ENCODE results near the gene CTNNA2. TPM values are rescaled to one million over a fixed set of nuclear protein-coding genes. Genes with fewer than 3 reads are reported as not detected.

CTNNA2 gene
- total RNA-seq, 1 experiment from 2014 or later: 5.5 TPM

GRCh38 chr2:80148906-80149305, 636.1 kb downstream of the CTNNA2 start:
- H2BK20ac ChIP-seq (ENCODE audit: low read depth, low read length, poor library complexity, severe bottlenecking): no peak overlapping the region
- no peaks in the 10 kb centered on the region for H3K9me3 ChIP-seq (ENCODE audit: control insufficient read depth, low read depth, low read length)
- no peaks in the 10 kb centered on the region for H4K20me1 ChIP-seq (ENCODE audit: control insufficient read depth, insufficient read depth, insufficient read length)
- H3K79me1 ChIP-seq (ENCODE audit: insufficient read depth, low read depth, low read length, poor library complexity, severe bottlenecking): no peaks in the 10 kb centered on the region
- H4K8ac ChIP-seq (replicated peaks; ENCODE audit: insufficient read length, low read depth, low read length): no peak overlapping the region
- Mint-ChIP-seq H3K4me3 (no peak overlapping the region), H3K4me1 (peaks cover 9 to 14% of the 10 kb centered on the region in 2 experiments), H3K27me3 (ENCODE audit: low read depth) (no peaks in the 10 kb centered on the region), H3K27ac (no peak overlapping the region), H3K9me3 (no peaks in the 10 kb centered on the region), H3K36me3 (ENCODE audit: insufficient read depth in 1 of 3, low read depth in 3 of 3) (peaks cover 0 to 2% (median 0%) of the 10 kb centered on the region in 3 experiments; a peak in 1 of 7 replicates)
- no peaks in the 10 kb centered on the region for H3K79me2 ChIP-seq (ENCODE audit: insufficient read depth, low read length)
- H3K4me1 ChIP-seq (ENCODE audit: insufficient read depth, low read length): no peaks in the 10 kb centered on the region
- H2BK12ac ChIP-seq (ENCODE audit: insufficient read length, low read depth, low read length): no peak overlapping the region
- no peak overlapping the region for H3K56ac ChIP-seq (ENCODE audit: insufficient read length, low read depth, low read length)
- H3T11ph ChIP-seq (ENCODE audit: low read length): no peak overlapping the region
- no peak overlapping the region for H3K4ac ChIP-seq (ENCODE audit: low read depth, low read length)
- H3K27me3 ChIP-seq (ENCODE audit: insufficient read depth, low read length): no peaks in the 10 kb centered on the region
- no peak overlapping the region for H2AFZ ChIP-seq (ENCODE audit: low read length)
- H2AK5ac ChIP-seq (ENCODE audit: insufficient read length, low read length): no peak overlapping the region
- no peak overlapping the region for H4K5ac ChIP-seq (ENCODE audit: insufficient read length, low read depth, low read length)
- H3K14ac ChIP-seq (ENCODE audit: insufficient read depth, low read length): no peak overlapping the region
- H2BK120ac ChIP-seq (ENCODE audit: low read depth, low read length, poor library complexity, severe bottlenecking): no peak overlapping the region
- H4K91ac ChIP-seq (ENCODE audit: insufficient read length, low read depth, low read length): no peak overlapping the region
- no CpG with 5 or more reads among the region's 2 CpGs for WGBS (ENCODE audit: extremely low coverage, insufficient read length, low lambda C conversion rate)
- H3K18ac ChIP-seq (ENCODE audit: insufficient read length, low read depth, low read length): no peak overlapping the region
- H3K27ac ChIP-seq (ENCODE audit: insufficient read length, low read depth, low read length): no peak overlapping the region
- H3K9ac ChIP-seq (ENCODE audit: extremely low read depth, insufficient read length, low read length): no peak overlapping the region
- no peak for DNase-seq
- H2BK5ac ChIP-seq (ENCODE audit: insufficient read length, low read length): no peak overlapping the region
- no peak overlapping the region for H3K23ac ChIP-seq (ENCODE audit: insufficient read length, low read depth, low read length)
- no peak overlapping the region for H3K4me2 ChIP-seq (ENCODE audit: insufficient read depth, insufficient read length, low read length)
- no peak for TF ChIP-seq CTCF (conservative IDR thresholded peaks at IDR 0.05)
- H2BK15ac ChIP-seq (ENCODE audit: low read depth, low read length): no peak overlapping the region
- H3K23me2 ChIP-seq (ENCODE audit: insufficient read length, low read depth, low read length, poor library complexity, severe bottlenecking): no peaks in the 10 kb centered on the region

All from H9 (cell line).